GM10248 (cell line): ENCODE measurements around the gene TMEM202.

Experiments used
- CTCF ChIA-PET: fragments of 300-600 bp; sonication (Branson Sonifier 250); formaldehyde crosslinking; extraction: SDS; loops from one replicate; lab custom pipeline; 2021; ENCODE audit warnings: antibody characterized with exemption; lab: Yijun Ruan, JAX
- POLR2A ChIA-PET: fragments of 350-650 bp; sonication (Branson Sonifier 250); formaldehyde crosslinking; extraction: SDS; loops from one replicate; lab custom pipeline; 2020; ENCODE audit warnings: antibody characterized with exemption; lab: Yijun Ruan, JAX
- DNase-seq: peaks from one replicate; pipeline ENCODE4 v3.0.0; 2012; ENCODE audit errors: extremely low spot score
- TF ChIP-seq, protein P1 (sequence below): IDR thresholded peaks from 2 replicates; pipeline ENCODE4 v1.5.1; 2012; ENCODE audit warnings: mild to moderate bottlenecking, low read depth; ENCODE audit errors: extremely low read depth, missing control alignments, control extremely low read depth

Gene TMEM202, protein sequence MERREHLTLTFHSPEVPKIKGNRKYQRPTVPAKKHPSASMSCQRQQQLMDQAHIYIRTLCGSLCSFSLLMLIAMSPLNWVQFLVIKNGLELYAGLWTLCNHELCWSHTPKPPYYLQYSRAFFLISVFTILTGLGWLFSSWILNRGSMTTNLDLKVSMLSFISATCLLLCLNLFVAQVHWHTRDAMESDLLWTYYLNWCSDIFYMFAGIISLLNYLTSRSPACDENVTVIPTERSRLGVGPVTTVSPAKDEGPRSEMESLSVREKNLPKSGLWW

DNA sequence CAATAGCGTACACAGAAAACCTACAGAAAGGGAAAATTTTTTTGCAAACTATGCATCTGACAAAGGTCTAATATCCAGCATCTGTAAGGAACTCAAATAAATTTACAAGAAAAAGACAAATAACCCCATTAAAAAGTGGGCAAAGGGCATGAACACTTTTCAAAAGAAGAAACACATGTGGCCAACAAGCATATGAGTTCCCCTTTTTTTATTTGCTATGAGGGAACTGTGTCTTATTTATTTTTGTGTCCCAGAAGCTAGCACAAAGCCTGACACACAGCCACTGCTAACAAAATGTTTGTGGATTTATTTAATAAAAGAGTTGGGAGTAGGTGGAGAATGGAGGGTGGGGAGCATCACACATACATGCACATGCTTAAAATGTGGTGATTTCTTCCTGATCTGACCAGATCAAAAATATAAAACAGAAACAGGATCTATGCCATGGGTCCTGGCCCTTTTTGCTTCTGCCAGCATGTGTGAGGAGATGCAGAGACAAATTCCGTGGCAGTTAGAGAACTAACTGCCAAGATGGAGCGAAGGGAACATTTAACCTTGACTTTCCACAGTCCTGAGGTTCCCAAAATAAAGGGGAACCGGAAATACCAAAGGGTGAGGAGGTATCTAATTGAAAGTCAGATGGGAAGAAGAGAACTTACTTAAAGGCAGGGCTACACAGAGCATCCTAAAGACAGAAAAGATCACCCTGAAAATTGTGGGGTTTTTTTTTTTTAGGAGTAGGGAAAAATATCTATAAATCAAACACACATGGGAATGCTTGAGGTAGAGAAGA lies at the start of gene TMEM202:
TMEM202 (plus strand) TSS at position 510 of the 793 bp plus-strand sequence; CDS start at position 532, 22 bp downstream.
- ChIA-PET CTCF (interaction anchor here (1.2 kb wide), 1 partner anchor 16 kb away, joined by 3 read pairs; no protein-coding TSS in a partner anchor), POLR2A (no interaction called here)
- DNase-seq, result no peak
- TF ChIP-seq, protein P1, sequence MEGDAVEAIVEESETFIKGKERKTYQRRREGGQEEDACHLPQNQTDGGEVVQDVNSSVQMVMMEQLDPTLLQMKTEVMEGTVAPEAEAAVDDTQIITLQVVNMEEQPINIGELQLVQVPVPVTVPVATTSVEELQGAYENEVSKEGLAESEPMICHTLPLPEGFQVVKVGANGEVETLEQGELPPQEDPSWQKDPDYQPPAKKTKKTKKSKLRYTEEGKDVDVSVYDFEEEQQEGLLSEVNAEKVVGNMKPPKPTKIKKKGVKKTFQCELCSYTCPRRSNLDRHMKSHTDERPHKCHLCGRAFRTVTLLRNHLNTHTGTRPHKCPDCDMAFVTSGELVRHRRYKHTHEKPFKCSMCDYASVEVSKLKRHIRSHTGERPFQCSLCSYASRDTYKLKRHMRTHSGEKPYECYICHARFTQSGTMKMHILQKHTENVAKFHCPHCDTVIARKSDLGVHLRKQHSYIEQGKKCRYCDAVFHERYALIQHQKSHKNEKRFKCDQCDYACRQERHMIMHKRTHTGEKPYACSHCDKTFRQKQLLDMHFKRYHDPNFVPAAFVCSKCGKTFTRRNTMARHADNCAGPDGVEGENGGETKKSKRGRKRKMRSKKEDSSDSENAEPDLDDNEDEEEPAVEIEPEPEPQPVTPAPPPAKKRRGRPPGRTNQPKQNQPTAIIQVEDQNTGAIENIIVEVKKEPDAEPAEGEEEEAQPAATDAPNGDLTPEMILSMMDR, result no peak

DNA sequence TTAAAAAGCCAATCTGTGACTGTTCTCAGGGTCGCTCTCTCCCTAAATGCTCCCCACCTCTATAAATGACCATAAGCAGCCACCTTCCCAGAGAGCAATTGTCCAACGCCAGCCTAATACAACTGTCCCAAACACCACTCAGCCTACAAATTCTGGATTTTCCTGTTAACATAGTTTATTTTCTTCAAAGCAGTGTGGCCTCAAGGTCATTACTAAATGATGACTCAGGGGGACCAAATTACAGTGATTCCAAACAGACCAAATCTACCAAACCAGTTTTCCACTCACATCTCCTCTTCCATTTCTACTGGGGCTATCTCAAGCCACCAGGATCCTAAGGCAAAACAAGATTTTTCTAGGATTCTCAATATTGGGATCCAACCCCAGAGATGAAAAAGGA lies 44.8 kb upstream of the TMEM202 start:
- CTCF ChIA-PET, result no interaction called here
- TF ChIP-seq, protein P1, result no peak
- POLR2A ChIA-PET, result no interaction called here
- no peak for DNase-seq

DNA sequence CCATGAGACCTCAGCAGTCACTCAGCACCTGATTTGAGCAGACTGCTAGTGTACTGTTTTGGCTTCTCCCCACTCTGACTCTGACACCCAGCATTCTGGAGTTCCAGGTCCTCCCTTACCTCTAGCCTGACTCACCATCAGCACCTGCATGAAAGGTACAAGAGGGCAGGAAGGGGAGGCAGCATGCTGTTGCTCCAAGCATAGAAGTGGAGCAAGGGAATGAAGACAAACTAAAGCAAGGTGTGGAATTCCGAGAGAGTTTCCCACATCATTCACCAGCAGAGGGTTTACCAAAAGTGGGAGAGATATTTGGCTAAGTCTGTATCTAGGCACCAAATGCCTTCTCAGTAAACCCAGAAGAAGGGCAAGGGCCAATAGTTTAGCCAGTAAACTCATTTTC lies 43.6 kb upstream of the TMEM202 start:
- ChIA-PET CTCF (interaction anchor here (1.6 kb wide), 1 partner anchor 10 kb away, joined by 4 read pairs; no protein-coding TSS in a partner anchor), POLR2A (no interaction called here)
- no peak for DNase-seq
- TF ChIP-seq, protein P1, result no peak

DNA sequence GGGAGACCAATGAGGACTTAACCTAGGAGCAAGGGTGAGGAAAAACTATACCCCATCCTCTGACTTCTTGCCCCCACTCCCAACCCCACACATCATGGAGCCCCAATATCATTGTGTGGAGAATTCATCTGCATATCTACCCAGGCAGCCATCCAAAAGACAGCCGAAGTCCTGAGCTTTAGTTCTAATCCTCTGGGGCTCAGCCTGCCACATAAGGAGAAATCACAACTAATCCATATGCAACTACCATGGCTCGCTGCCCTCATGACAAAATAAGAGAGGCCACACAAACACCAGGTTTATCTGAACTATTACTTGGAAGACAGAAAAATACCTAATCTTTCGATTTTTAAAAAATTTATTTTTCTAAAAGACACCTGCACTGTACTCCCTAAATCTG lies 40.0 kb upstream of the TMEM202 start:
- TF ChIP-seq, protein P1, result no peak
- ChIA-PET POLR2A (no interaction called here), CTCF (interaction anchor here (2.2 kb wide), 1 partner anchor 11 kb away, joined by 5 read pairs; no protein-coding TSS in a partner anchor)
- no peak for DNase-seq

DNA sequence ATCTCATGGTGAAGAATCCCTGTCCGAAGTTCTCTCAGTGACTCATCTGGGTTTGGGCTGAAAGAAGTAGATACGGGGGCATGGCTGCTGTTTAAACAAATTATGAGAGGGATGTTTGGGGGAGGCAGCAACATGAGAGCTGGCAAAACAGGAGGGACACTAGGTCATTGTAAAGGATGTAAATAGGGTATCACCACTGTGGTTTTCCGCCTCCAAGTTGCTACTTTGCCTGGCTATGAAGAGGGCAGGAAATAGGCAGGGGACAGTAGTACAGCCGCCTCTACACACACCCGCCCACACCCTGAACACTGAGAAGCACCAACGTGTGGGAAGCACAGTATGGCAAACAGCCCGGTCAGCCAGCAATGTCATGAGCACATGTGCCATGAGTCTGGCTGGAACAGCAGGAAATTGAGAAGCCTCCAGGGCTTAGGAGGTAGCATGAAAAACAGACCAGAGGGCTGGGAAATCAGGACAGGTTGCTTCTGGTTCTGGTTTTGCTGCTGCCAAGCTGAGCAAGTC lies 39.4 kb upstream of the TMEM202 start:
- CTCF ChIA-PET, result interaction anchor here (2.2 kb wide), 1 partner anchor 10 kb away, joined by 5 read pairs; no protein-coding TSS in a partner anchor
- TF ChIP-seq, protein P1, result no peak

DNA sequence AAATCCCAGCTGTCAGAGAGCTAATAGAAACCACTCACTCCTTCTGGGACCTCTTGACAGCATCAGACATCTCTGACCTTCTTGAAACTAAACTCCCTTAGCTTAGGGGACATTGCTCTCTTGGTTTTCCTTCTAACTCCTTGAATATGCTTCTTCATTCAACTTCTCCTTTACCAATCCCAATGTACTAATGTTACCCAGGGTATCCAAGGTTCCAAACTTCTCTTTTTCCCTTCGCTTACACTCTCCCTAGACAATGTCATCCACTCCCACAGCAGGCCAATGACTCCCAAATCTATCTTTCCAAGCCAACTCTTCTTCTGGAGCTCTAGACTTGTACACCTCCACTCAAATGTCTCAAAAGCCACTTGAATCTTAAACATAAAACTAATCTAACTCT lies 36.9 kb upstream of the TMEM202 start:
- TF ChIP-seq, protein P1, result no peak
- ChIA-PET CTCF (interaction anchor here (1.0 to 1.4 kb wide), 4 partner anchors 8 to 20 kb away, joined by 3 to 7 read pairs (median 4); no protein-coding TSS in a partner anchor), POLR2A (interaction anchor here (1.0 kb wide), 1 partner anchor 9 kb away, joined by 5 read pairs; no protein-coding TSS in a partner anchor)
- no peak for DNase-seq

More for the DNA sequence above, 39.4 kb upstream of the TMEM202 start:
- POLR2A ChIA-PET, result no interaction called here
- no peak for DNase-seq
